OCI-M2 (cell line): ENCODE measurements around the gene RD3L.

ENCODE experiments used
- DNase-seq: peaks from one replicate; lab custom pipeline; 2025; ENCODE audit not compliant: unreplicated experiment; lab: John Stamatoyannopoulos, UW

RD3L gene

DNA sequence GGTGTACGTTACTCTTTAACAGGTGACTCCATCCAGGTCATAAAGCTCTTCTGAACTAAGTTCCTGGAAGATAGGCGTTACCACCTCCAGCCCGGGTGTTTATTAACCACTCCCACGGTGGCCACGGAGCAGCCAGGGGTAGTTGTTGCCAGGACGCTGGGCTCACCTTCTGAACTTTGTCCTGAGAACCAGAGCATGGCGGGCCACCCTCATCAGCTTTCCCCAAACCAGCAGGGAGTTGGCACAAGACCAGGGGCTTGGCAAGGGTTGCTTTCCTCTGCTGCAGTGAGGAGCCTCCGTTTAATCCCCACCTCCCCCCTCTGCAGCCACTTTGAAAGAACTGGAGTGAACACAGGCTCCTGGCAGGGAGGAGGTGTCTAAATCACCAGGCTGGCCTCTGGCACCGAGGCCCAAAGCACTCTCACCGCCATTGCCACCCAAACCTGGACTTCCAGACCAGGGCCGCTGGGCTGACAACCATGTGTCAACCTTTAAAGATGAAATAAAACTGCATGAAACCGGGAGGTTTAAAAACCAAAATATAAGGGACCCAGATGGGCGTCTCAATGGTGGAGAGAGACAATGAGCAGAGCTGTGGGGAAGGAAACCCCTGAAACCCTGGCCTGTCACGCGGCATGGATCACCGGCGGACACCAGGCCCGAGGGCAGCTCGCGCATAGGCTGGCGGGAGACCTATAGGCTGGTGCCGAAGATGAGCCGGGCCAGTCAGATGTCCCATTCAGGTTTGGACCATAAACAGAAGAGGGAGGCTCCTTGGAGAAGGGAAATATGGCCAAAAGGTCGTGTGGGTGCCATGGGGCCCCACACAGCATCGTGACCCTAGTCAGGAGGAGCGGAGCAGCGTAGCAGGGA lies 45.0 kb downstream of the RD3L start:
- DNase-seq, result no peak

DNA sequence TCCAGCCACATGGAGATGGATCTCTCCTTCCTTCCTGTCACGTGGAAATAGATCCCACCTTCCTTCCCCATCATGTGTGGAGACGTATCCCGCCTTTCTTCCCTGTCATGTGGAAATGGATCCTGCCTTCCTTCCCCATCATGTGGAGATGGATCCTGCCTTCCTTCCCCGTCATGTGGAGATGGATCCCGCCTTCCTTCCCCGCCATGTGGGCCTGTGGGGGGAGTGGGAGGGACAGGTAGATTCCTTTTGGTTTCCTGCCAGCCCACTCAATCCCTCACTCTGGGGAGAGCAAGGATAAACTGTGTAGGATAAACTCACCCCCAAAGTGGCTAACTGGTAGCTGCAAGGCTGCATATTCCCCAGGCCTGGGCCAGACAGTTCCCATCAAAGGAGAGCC lies 45.8 kb downstream of the RD3L start:
- DNase-seq, result no peak

DNA sequence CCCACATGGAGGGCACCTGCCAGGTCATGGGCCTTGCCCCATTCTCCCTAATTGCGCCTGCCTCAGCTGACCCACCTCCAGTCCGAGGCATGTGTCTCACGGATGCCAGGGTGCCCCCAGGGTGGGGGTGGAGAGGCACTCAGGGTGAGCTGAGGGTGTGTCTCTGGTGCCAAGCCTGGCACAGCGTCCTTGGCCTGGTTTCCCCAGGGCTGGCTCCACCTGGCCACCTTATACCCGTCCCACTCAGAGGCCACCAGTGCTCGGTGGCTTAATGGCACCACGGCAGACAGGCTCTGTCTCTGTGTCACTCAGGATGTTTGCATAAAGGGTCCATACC lies 47.6 kb downstream of the RD3L start:
- DNase-seq, result no peak

DNA sequence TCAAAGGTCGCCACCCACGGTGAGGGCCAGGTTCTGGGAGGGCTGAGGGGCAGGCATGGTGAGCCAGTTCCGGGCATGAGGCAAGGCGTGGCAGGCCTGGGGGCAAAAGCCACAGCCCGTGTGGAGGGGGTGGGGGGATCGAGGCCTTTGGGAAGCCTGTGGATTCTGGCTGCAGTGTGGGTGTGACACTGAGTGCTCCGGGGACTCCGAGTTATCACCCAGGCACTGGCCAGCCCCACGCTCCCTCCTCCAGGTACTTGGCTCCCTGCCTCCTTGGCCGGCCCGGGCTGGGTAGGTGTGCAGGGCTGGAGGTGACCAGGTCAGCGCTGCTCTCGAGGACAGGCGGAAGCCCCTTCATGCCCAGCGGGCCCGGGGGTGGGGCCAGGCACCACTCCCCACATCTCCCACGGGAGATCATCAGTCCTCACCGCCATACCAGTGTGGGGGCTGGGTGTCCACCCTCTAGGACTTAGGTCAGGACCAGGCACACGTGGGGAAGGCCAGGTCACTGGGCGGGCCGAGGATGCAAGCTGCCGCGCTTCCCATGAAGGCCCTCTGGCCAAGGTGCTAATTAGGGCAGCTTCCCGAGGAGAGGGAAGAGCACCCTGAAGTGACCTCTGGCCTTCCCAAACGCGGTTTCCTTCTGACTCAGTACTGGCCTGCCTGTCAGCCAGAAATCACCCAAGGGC lies 48.2 kb downstream of the RD3L start:
- DNase-seq, result no peak

DNA sequence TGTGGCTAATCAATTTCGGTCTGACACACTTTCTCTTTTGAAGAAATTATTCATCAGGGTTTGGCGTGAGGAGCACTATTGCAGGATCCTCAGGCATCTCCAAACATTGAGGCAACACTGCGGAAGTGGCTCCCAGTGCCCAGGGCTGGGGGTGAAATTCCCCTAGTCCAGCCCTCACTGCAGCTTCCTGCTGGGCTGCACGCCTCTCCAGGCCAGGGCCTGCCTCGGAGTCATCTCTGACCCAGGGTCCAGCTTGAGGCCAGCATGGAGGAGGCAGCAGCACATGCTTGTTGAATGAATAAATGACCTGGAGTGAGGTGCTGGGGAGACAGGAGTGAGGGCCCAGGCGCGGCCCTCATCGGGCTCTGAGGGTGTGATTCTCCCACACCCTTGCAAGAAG lies 50.1 kb downstream of the RD3L start:
- no peak for DNase-seq

DNA sequence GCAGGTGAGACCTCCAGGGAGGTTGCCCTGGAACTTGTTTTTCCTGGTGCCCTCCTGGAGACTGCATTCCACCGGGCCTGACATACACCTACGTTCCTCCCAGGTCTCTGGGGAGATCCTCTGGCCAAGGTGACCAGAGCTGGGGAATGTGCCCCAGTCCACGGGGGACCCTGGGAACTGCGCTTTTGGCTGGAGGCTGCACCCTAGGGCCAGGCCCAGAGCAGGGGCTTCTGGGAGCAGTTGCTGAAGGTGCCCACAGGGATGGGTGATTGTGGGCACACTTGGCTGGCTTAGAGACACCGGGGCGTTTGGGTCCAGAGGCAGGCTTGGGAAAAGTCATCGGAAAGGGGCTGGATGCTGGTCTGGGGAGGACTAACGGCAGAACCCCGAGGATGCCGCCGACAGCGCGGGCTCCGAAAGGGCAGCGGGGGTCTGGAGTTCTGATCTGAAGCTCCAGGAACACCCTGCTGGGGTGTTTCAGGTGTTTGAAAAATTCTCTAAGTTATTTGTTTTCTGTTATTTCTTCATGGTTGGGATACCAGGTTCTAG lies 50.6 kb downstream of the RD3L start:
- no peak for DNase-seq

DNA sequence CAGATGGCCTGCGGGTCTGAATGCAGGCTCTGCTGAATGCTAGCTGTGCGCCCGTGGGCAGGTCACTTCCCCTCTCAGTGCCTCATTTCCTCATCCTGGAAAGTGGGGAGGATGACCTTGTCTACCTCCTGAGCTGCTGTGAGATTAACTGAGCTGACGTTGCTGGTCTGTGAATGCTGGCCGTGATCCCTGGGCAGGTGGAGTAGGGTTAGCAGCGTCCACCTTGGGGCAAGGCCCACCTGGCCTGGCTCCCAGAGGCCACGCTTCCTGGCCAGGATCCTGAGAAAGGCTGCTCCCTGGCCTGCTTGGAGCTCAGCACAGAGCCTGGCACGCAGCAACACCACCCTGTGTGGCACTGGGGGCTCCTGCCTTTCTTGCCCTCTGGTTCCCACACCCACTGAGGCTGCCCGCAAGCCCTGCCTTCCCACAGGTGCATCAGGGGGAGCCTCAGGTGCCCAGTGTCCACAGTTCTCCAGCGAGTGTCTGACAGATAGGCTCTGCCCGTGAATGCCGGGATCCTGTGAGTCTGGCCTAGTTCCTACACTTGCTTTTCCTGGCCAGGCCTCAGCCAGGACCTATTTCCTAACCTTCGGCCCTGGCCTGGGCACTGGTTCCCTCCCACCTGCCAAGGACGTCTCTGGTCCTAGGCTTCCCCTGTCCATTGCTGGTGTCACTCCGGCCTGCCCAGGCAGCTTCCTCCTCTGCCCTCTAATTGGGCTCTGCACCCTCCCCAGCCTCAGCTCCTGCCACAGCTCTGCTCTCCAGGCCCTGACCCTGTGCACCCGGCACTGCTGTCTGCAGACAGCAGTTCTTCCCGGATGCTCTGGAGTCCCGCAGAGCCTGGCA lies 51.3 kb downstream of the RD3L start:
- no peak for DNase-seq
